H9 (cell line): ENCODE results near the gene TOP1. TPM values are rescaled to one million over a fixed set of nuclear protein-coding genes. Genes with fewer than 3 reads are reported as not detected.
A peak's percentile ranks its signal among the peaks of the same experiment; 100 is the strongest.

ENCODE experiments used
- DNase-seq: peaks from one replicate; pipeline ENCODE4 v3.0.0-alpha.2; 2017
- H2AFZ ChIP-seq: one replicate; pipeline ENCODE4 v1.6.1; 2013; ENCODE audit warnings: mild to moderate bottlenecking, low read length, control low read depth, moderate library complexity
- H2AK5ac ChIP-seq: 2 replicates; pipeline ENCODE4 v1.6.1; 2013; ENCODE audit warnings: low read length, control low read depth, mixed read lengths; ENCODE audit not compliant: insufficient read length
- H2BK120ac ChIP-seq: one replicate; pipeline ENCODE4 v1.6.1; 2013; ENCODE audit warnings: low read depth, mild to moderate bottlenecking, low read length, control low read depth, inconsistent platforms; ENCODE audit not compliant: poor library complexity, severe bottlenecking
- H2BK12ac ChIP-seq: 2 replicates; pipeline ENCODE4 v1.6.1; 2013; ENCODE audit warnings: low read length, control low read depth, mixed read lengths, low read depth; ENCODE audit not compliant: insufficient read length
- H2BK15ac ChIP-seq: 2 replicates; pipeline ENCODE4 v1.6.1; 2013; ENCODE audit warnings: low read depth, low read length, control low read depth
- H2BK20ac ChIP-seq: one replicate; pipeline ENCODE4 v1.6.1; 2013; ENCODE audit warnings: low read depth, mild to moderate bottlenecking, low read length, control low read depth, inconsistent platforms; ENCODE audit not compliant: poor library complexity, severe bottlenecking
- H2BK5ac ChIP-seq: 2 replicates; pipeline ENCODE4 v1.6.1; 2013; ENCODE audit warnings: low read length, control low read depth, mixed read lengths; ENCODE audit not compliant: insufficient read length
- H3K14ac ChIP-seq: 2 replicates; pipeline ENCODE4 v1.6.1; 2013; ENCODE audit warnings: low read length, control low read depth; ENCODE audit not compliant: insufficient read depth
- H3K18ac ChIP-seq: 2 replicates; pipeline ENCODE4 v1.6.1; 2013; ENCODE audit warnings: low read depth, mild to moderate bottlenecking, mixed read lengths, low read length, control low read depth; ENCODE audit not compliant: insufficient read length
- H3K23ac ChIP-seq: 2 replicates; pipeline ENCODE4 v1.6.1; 2013; ENCODE audit warnings: low read length, control low read depth, mixed read lengths, low read depth; ENCODE audit not compliant: insufficient read length
- H3K23me2 ChIP-seq: 2 replicates; pipeline ENCODE4 v1.6.1; 2013; ENCODE audit warnings: low read depth, mild to moderate bottlenecking, mixed read lengths, low read length, control low read depth; ENCODE audit not compliant: insufficient read length, poor library complexity, severe bottlenecking
- H3K27ac ChIP-seq: 2 replicates; pipeline ENCODE4 v1.5.1; 2013; ENCODE audit warnings: low read length, control low read depth, mixed read lengths, low read depth; ENCODE audit not compliant: insufficient read length
- H3K27me3 ChIP-seq: 2 replicates; pipeline ENCODE4 v1.6.1; 2013; ENCODE audit warnings: low read length, control low read depth, inconsistent platforms; ENCODE audit not compliant: insufficient read depth
- H3K4ac ChIP-seq: 2 replicates; pipeline ENCODE4 v1.6.1; 2013; ENCODE audit warnings: low read depth, mild to moderate bottlenecking, control low read depth, inconsistent platforms, low read length, moderate library complexity
- H3K4me1 ChIP-seq: 2 replicates; pipeline ENCODE4 v1.6.1; 2013; ENCODE audit warnings: low read length, control low read depth, inconsistent platforms; ENCODE audit not compliant: insufficient read depth
- H3K4me2 ChIP-seq: 2 replicates; pipeline ENCODE4 v1.6.1; 2013; ENCODE audit warnings: low read length, control low read depth, mixed read lengths; ENCODE audit not compliant: insufficient read length, insufficient read depth
- H3K56ac ChIP-seq: 2 replicates; pipeline ENCODE4 v1.6.1; 2013; ENCODE audit warnings: low read depth, mild to moderate bottlenecking, mixed read lengths, low read length, control low read depth; ENCODE audit not compliant: insufficient read length
- H3K79me1 ChIP-seq: 2 replicates; pipeline ENCODE4 v1.6.1; 2013; ENCODE audit warnings: low read depth, mild to moderate bottlenecking, moderate library complexity, low read length, control low read depth, inconsistent platforms; ENCODE audit not compliant: insufficient read depth, poor library complexity, severe bottlenecking
- H3K79me2 ChIP-seq: 2 replicates; pipeline ENCODE4 v1.6.1; 2013; ENCODE audit warnings: low read length, control low read depth, inconsistent platforms; ENCODE audit not compliant: insufficient read depth
- H3K9ac ChIP-seq: 2 replicates; pipeline ENCODE4 v1.6.1; 2013; ENCODE audit warnings: low read length, control low read depth, mixed read lengths; ENCODE audit not compliant: insufficient read length; ENCODE audit errors: extremely low read depth
- H3K9me3 ChIP-seq: one replicate; pipeline ENCODE4 v1.6.1; 2013; ENCODE audit warnings: low read depth, low read length, inconsistent platforms; ENCODE audit not compliant: control insufficient read depth
- H3T11ph ChIP-seq: one replicate; pipeline ENCODE4 v1.6.1; 2013; ENCODE audit warnings: mild to moderate bottlenecking, low read length, control low read depth, inconsistent platforms
- H4K20me1 ChIP-seq: one replicate; pipeline ENCODE4 v1.6.1; 2013; ENCODE audit not compliant: control insufficient read depth, insufficient read length, insufficient read depth
- H4K5ac ChIP-seq: 2 replicates; pipeline ENCODE4 v1.6.1; 2013; ENCODE audit warnings: low read depth, mild to moderate bottlenecking, mixed read lengths, low read length, control low read depth; ENCODE audit not compliant: insufficient read length
- H4K8ac ChIP-seq: replicated peaks from 2 replicates; pipeline ENCODE4 v1.6.1; 2013; ENCODE audit warnings: low read length, control low read depth, mixed read lengths, low read depth; ENCODE audit not compliant: insufficient read length
- H4K91ac ChIP-seq: 2 replicates; pipeline ENCODE4 v1.6.1; 2013; ENCODE audit warnings: low read depth, mild to moderate bottlenecking, moderate library complexity, mixed read lengths, low read length, control low read depth; ENCODE audit not compliant: insufficient read length
- H3K27ac Mint-ChIP-seq, 3 experiments: 2 replicates in 2 of 3; 3 replicates in 1 of 3; pipeline ENCODE4 v1.8.0; 2020 to 2021; ENCODE audit warnings: mixed read lengths in 3 of 3, mild to moderate bottlenecking in 1 of 3, moderate library complexity in 1 of 3
- H3K27me3 Mint-ChIP-seq: 2 replicates; pipeline ENCODE4 v1.8.0; 2021; ENCODE audit warnings: low read depth, mild to moderate bottlenecking, moderate library complexity, mixed read lengths
- H3K36me3 Mint-ChIP-seq, 3 experiments: 2 replicates in 2 of 3; 3 replicates in 1 of 3; pipeline ENCODE4 v1.8.0; 2020 to 2021; ENCODE audit warnings: low read depth in 3 of 3, mixed read lengths in 3 of 3; ENCODE audit not compliant: insufficient read depth in 1 of 3
- H3K4me1 Mint-ChIP-seq, 2 experiments: 2 replicates each; pipeline ENCODE4 v1.8.0; 2020; ENCODE audit warnings: mixed read lengths in 2 of 2
- H3K4me3 Mint-ChIP-seq, 2 experiments: 2 replicates in 1 of 2; 3 replicates in 1 of 2; pipeline ENCODE4 v1.8.0; 2020 to 2021; ENCODE audit warnings: mild to moderate bottlenecking in 2 of 2, mixed read lengths in 2 of 2, moderate library complexity in 1 of 2
- H3K9me3 Mint-ChIP-seq, 2 experiments: 2 replicates in 1 of 2; 3 replicates in 1 of 2; pipeline ENCODE4 v1.8.0; 2020; ENCODE audit warnings: mild to moderate bottlenecking in 2 of 2, mixed read lengths in 2 of 2, moderate library complexity in 1 of 2
- CTCF ChIP-seq: fragments of 200-600 bp; sonication (generic); conservative IDR thresholded peaks from 3 replicates; pipeline ENCODE4 v1.8.0; 2021; ENCODE audit warnings: antibody characterized with exemption, mild to moderate bottlenecking
- WGBS: extraction: QIAGEN DNeasy Blood & Tissue Kit; methylation state at CpG from one replicate; pipeline ENCODE4 v1.1.7; 2013; ENCODE audit warnings: missing lambda C conversion rate, low lambda C conversion rate, mixed read lengths; ENCODE audit not compliant: insufficient read length; ENCODE audit errors: extremely low coverage; 5-methylcytosine and 5-hydroxymethylcytosine counted together
- total RNA-seq: library from RNA; stranded (reverse); gene quantifications from 2 replicates; pipeline ENCODE4 v1.2.1, GENCODE V29; 2021

The TOP1 gene
- total RNA-seq, 1 experiment from 2014 or later, result 96.4 TPM

- Histone ChIP-seq H3K27ac (no peak overlapping the region), H3K23ac (no peak overlapping the region), H3K79me1 (peaks cover 6% of the 10 kb centered on the region), H3K27me3 (peaks cover 7% of the 10 kb centered on the region; the same call in 1 of the 2 replicates), H3K9ac (peak overlapping the region; percentile 48), H2BK15ac (no peak overlapping the region), H3T11ph (no peak overlapping the region), H3K23me2 (peaks cover 13% of the 10 kb centered on the region), H2BK5ac (no peak overlapping the region), H3K4ac (no peak overlapping the region), H4K8ac (no peak overlapping the region), H2BK12ac (no peak overlapping the region), H2AFZ (no peak overlapping the region), H2BK20ac (no peak overlapping the region), H4K20me1 (no peaks in the 10 kb centered on the region), H3K18ac (no peak overlapping the region), H2AK5ac (no peak overlapping the region), H2BK120ac (no peak overlapping the region), H3K4me1 (peaks cover 9% of the 10 kb centered on the region), H4K91ac (no peak overlapping the region), H4K5ac (no peak overlapping the region), H3K56ac (no peak overlapping the region), H3K4me2 (peak overlapping the region; percentile 74), H3K79me2 (peaks cover 28% of the 10 kb centered on the region; the same call in 1 of the 2 replicates), H3K14ac (no peak overlapping the region), H3K9me3 (no peaks in the 10 kb centered on the region)
- H3K27ac Mint-ChIP-seq, result peak overlapping the region in 2 of 3 experiments; percentile 98 to 99; a peak in 3 of 7 replicates
- H3K4me1 Mint-ChIP-seq, result peaks cover 56 to 65% of the 10 kb centered on the region in 2 experiments
- peak overlapping the region; percentile 88 for H3K4me3 Mint-ChIP-seq
- H3K9me3 Mint-ChIP-seq, result no peaks in the 10 kb centered on the region
- no CpG with 5 or more reads among the region's 6 CpGs for WGBS
- peaks cover 38% of the 10 kb centered on the region for H3K27me3 Mint-ChIP-seq
- H3K36me3 Mint-ChIP-seq, result peaks cover 25 to 39% (median 37%) of the 10 kb centered on the region in 3 experiments; a peak in 6 of 7 replicates
- no peak for DNase-seq
- TF ChIP-seq CTCF, result no peak
Measured at GRCh38 chr20:41030061-41030460, 1.4 kb downstream of the TOP1 start.
